Progenitor cell of endocrine pancreas (in vitro differentiated cells): ENCODE results near the gene RBM47. TPM values are rescaled to one million over a fixed set of nuclear protein-coding genes. Genes with fewer than 3 reads are reported as not detected.

Experiments
- DNase-seq: peaks from one replicate; pipeline ENCODE4 v3.0.0; 2021; ENCODE audit warnings: low spot score; ENCODE audit not compliant: unreplicated experiment
- H3K27ac Mint-ChIP-seq: 2 replicates; pipeline ENCODE4 v1.8.0; 2021; ENCODE audit warnings: mild to moderate bottlenecking, moderate library complexity, mixed read lengths
- H3K27me3 Mint-ChIP-seq: 2 replicates; pipeline ENCODE4 v1.8.0; 2021; ENCODE audit warnings: mixed read lengths
- H3K36me3 Mint-ChIP-seq: 2 replicates; pipeline ENCODE4 v1.8.0; 2022; ENCODE audit warnings: mixed read lengths; ENCODE audit not compliant: insufficient read depth
- H3K4me1 Mint-ChIP-seq: 2 replicates; pipeline ENCODE4 v1.8.0; 2021; ENCODE audit warnings: low read depth, mixed read lengths
- H3K4me3 Mint-ChIP-seq: 2 replicates; pipeline ENCODE4 v1.8.0; 2021; ENCODE audit warnings: low read depth, mild to moderate bottlenecking, moderate library complexity, mixed read lengths
- H3K9me3 Mint-ChIP-seq: 2 replicates; pipeline ENCODE4 v1.8.0; 2021; ENCODE audit warnings: low read depth, mixed read lengths
- CTCF ChIP-seq: fragments of 200-600 bp; sonication (generic); IDR thresholded peaks from one replicate; pipeline ENCODE4 v1.5.0; 2021; ENCODE audit warnings: antibody characterized with exemption, mild to moderate bottlenecking; ENCODE audit not compliant: unreplicated experiment
- total RNA-seq: library from RNA; stranded (reverse); gene quantifications from 2 replicates; pipeline ENCODE4 v1.2.1, GENCODE V29; 2021

The RBM47 gene
- total RNA-seq, 1 donor from 2014 or later = 64.8 TPM

- no peak for TF ChIP-seq CTCF
- Mint-ChIP-seq H3K4me1 (peaks cover 7% of the 10 kb centered on the region), H3K27ac (peak overlapping the region; percentile 85), H3K27me3 (no peaks in the 10 kb centered on the region), H3K4me3 (no peak overlapping the region), H3K36me3 (peaks cover 17% of the 10 kb centered on the region), H3K9me3 (no peaks in the 10 kb centered on the region)
- no peak for DNase-seq
These were observed 30.2 kb downstream of the RBM47 start for GRCh38 chr4:40599431-40599830.

GRCh38 chr4:40596522-40596921 is 33.1 kb downstream of the RBM47 start:
- H3K4me1 Mint-ChIP-seq = peaks cover 5% of the 10 kb centered on the region
- H3K4me3 Mint-ChIP-seq = no peak overlapping the region
- no peaks in the 10 kb centered on the region for H3K27me3 Mint-ChIP-seq
- H3K27ac Mint-ChIP-seq = no peak overlapping the region
- TF ChIP-seq CTCF = no peak
- DNase-seq = no peak
- H3K9me3 Mint-ChIP-seq = no peaks in the 10 kb centered on the region
- H3K36me3 Mint-ChIP-seq = peaks cover 19% of the 10 kb centered on the region

GRCh38 chr4:40595981-40596380 is 33.7 kb downstream of the RBM47 start:
- H3K36me3 Mint-ChIP-seq = peaks cover 21% of the 10 kb centered on the region
- no peak for DNase-seq
- H3K27me3 Mint-ChIP-seq = no peaks in the 10 kb centered on the region
- no peaks in the 10 kb centered on the region for H3K9me3 Mint-ChIP-seq
- H3K4me3 Mint-ChIP-seq = no peak overlapping the region
- H3K27ac Mint-ChIP-seq = peak overlapping the region; percentile 25
- peaks cover 5% of the 10 kb centered on the region for H3K4me1 Mint-ChIP-seq
- no peak for TF ChIP-seq CTCF

GRCh38 chr4:40594261-40595178 is 35.1 kb downstream of the RBM47 start:
- no peaks in the 10 kb centered on the region for H3K27me3 Mint-ChIP-seq
- no peak for DNase-seq
- H3K4me1 Mint-ChIP-seq = peaks cover 5% of the 10 kb centered on the region
- H3K4me3 Mint-ChIP-seq = no peak overlapping the region
- no peaks in the 10 kb centered on the region for H3K9me3 Mint-ChIP-seq
- no peak for TF ChIP-seq CTCF
- no peak overlapping the region for H3K27ac Mint-ChIP-seq
- H3K36me3 Mint-ChIP-seq = peaks cover 24% of the 10 kb centered on the region

GRCh38 chr4:40592034-40592433 is 37.6 kb downstream of the RBM47 start:
- DNase-seq = no peak
- H3K27me3 Mint-ChIP-seq = no peaks in the 10 kb centered on the region
- H3K4me1 Mint-ChIP-seq = peaks cover 8% of the 10 kb centered on the region
- H3K36me3 Mint-ChIP-seq = peaks cover 25% of the 10 kb centered on the region
- no peaks in the 10 kb centered on the region for H3K9me3 Mint-ChIP-seq
- H3K27ac Mint-ChIP-seq = no peak overlapping the region
- no peak for TF ChIP-seq CTCF
- no peak overlapping the region for H3K4me3 Mint-ChIP-seq
